Measurements from ENCODE around the gene C3orf62. TPM values are rescaled to one million over a fixed set of nuclear protein-coding genes. Genes with fewer than 3 reads are reported as not detected.

Gene C3orf62
- polyA plus RNA-seq, 1 of the 3 experiments (the other 2 are of a cell fraction): 4.2 TPM

GRCh38 chr3:49305608-49306007 is 28.6 kb upstream of the C3orf62 start (continued):
- TF ChIP-seq CHD2 (IDR thresholded peaks at IDR 0.05; ENCODE audit: low read length, partially characterized antibody) (no peak), MAX (IDR thresholded peaks at IDR 0.05; ENCODE audit: low read depth) (no peak), MEF2A (IDR thresholded peaks at IDR 0.05; ENCODE audit: borderline replicate concordance, low read depth) (no peak), SIN3A (IDR thresholded peaks at IDR 0.05; ENCODE audit: borderline replicate concordance, low read depth, low read length) (no peak), TAF1 (IDR thresholded peaks at IDR 0.05; ENCODE audit: borderline replicate concordance, low read depth, low read length) (no peak), NFIC (IDR thresholded peaks at IDR 0.05; ENCODE audit: borderline replicate concordance) (no peak), FOSL2 (IDR thresholded peaks at IDR 0.05; ENCODE audit: borderline replicate concordance, low read depth) (no peak)

- CTCF ChIA-PET: interaction anchor here (1.1 to 2.6 kb wide), 3 partner anchors 10 to 132 kb away, joined by 3 to 13 read pairs (median 5); partner anchors contain the start of genes KLHDC8B and USP4
- POLR2A ChIA-PET: interaction anchor here (0.6 kb wide), 1 partner anchor 169 kb away, joined by 3 read pairs; no protein-coding TSS in a partner anchor
- H3K79me2 ChIP-seq (ENCODE audit: insufficient read depth): no peaks in the 10 kb centered on the region
Measured at GRCh38 chr3:49302613-49303012, 25.6 kb upstream of the C3orf62 start.

More at GRCh38 chr3:49302613-49303012, 25.6 kb upstream of the C3orf62 start:
- no peak overlapping the region for H3K27ac ChIP-seq (ENCODE audit: low read depth in 2 of 2, low read length in 1 of 2)
- H3K9me2 ChIP-seq: no peaks in the 10 kb centered on the region
- no peaks in the 10 kb centered on the region for H4K20me1 ChIP-seq (ENCODE audit: insufficient read depth)
- TF ChIP-seq NRF1 (IDR thresholded peaks at IDR 0.05; ENCODE audit: low read depth, low read length) (no peak), EP300 (IDR thresholded peaks at IDR 0.05; ENCODE audit: borderline replicate concordance in 1 of 2, low read depth in 1 of 2, low read length in 1 of 2) (no peak), RXRA (IDR thresholded peaks at IDR 0.05; ENCODE audit: borderline replicate concordance, low read depth) (no peak), GATA2 (CRISPR knock-in tag; IDR thresholded peaks at IDR 0.05) (no peak), USF1 (IDR thresholded peaks at IDR 0.05; ENCODE audit: borderline replicate concordance, low read depth) (no peak), JUND (IDR thresholded peaks at IDR 0.05) (no peak), FOXM1 (IDR thresholded peaks at IDR 0.05; ENCODE audit: low read depth) (no peak), USF2 (IDR thresholded peaks at IDR 0.05; ENCODE audit: borderline replicate concordance, low read depth, low read length) (no peak), POLR2AphosphoS5 (IDR thresholded peaks at IDR 0.05; ENCODE audit: low read depth, low read length) (no peak), SIN3A (IDR thresholded peaks at IDR 0.05; ENCODE audit: borderline replicate concordance, low read depth, low read length) (no peak), MEF2A (IDR thresholded peaks at IDR 0.05; ENCODE audit: borderline replicate concordance, low read depth) (no peak), IRF3 (IDR thresholded peaks at IDR 0.05; ENCODE audit: low read depth, low read length) (no peak), RAD21 (IDR thresholded peaks at IDR 0.05; ENCODE audit: low read length) (no peak), TAF1 (IDR thresholded peaks at IDR 0.05; ENCODE audit: borderline replicate concordance, low read depth, low read length) (no peak), YY1 (IDR thresholded peaks at IDR 0.05; ENCODE audit: low read depth) (no peak), ZBTB33 (IDR thresholded peaks at IDR 0.05; ENCODE audit: borderline replicate concordance, low read depth) (no peak), MAX (IDR thresholded peaks at IDR 0.05; ENCODE audit: low read depth) (no peak)
- no peaks in the 10 kb centered on the region for H3K4me1 ChIP-seq (ENCODE audit: control insufficient read depth in 1 of 2, insufficient read depth in 2 of 2, low read depth in 1 of 2, low read length in 1 of 2)
- peaks cover 41 to 48% of the 10 kb centered on the region in 2 experiments for H3K36me3 ChIP-seq (replicated peaks in 1 of 2; ENCODE audit: control insufficient read depth in 1 of 2, insufficient read depth in 2 of 2, low read length in 1 of 2)
- H3K9me3 ChIP-seq: no peaks in the 10 kb centered on the region
- no peak overlapping the region for H3K4me3 ChIP-seq (ENCODE audit: low read depth in 2 of 2, low read length in 1 of 2)
- peaks cover 3% of the 10 kb centered on the region for H3F3A ChIP-seq (replicated peaks; ENCODE audit: insufficient read depth)
- no peaks in the 10 kb centered on the region for H3K27me3 ChIP-seq (ENCODE audit: insufficient read depth)
- H3K9ac ChIP-seq: no peak overlapping the region
- DNase-seq: no peak
- H2AFZ ChIP-seq (ENCODE audit: low read depth): no peak overlapping the region
- 82% methylated on average over 1 of the region's 1 CpG for WGBS (ENCODE audit: low lambda C conversion rate)
- no peak overlapping the region for H3K4me2 ChIP-seq

Data from SK-N-SH (cell line).